ENCODE measurements around the gene DGKD.

GRCh38 chr2:233437439-233437955, 83.2 kb downstream of the DGKD start:
- TF ChIP-seq REST (IDR thresholded peaks at IDR 0.05; ENCODE audit: insufficient read depth in 1 of 2, low read depth in 2 of 2, low read length in 2 of 2) (no peak), POLR2AphosphoS5 (IDR thresholded peaks at IDR 0.05; ENCODE audit: low read depth, low read length) (no peak), TAF1 (IDR thresholded peaks at IDR 0.05; ENCODE audit: borderline replicate concordance, insufficient read depth, low read length) (no peak), SIN3A (IDR thresholded peaks at IDR 0.05; ENCODE audit: borderline replicate concordance, insufficient read depth, low read length) (no peak), FOXP2 (optimal IDR thresholded peaks at IDR 0.05; ENCODE audit: borderline replicate concordance, extremely low read depth, extremely low read length, insufficient read depth) (no peak)
